HG02610 (cell line): ENCODE results near the gene WDR72.
"Not testable (repeated sequence)": the region's sequence is repeated elsewhere in the genome, so short reads cannot be mapped to it uniquely, and the experiment has no call there.

Source experiments
- ATAC-seq: cut with Tn5 transposase; IDR thresholded peaks from one replicate; pipeline ENCODE4 v1.9.1; 2021; ENCODE audit warnings: mild to moderate bottlenecking, moderate library complexity; ENCODE audit not compliant: unreplicated experiment

Gene WDR72

GRCh38 chr15:53540626-53541300, 218.7 kb downstream of the WDR72 start:
- not testable (repeated sequence) for ATAC-seq

DNA sequence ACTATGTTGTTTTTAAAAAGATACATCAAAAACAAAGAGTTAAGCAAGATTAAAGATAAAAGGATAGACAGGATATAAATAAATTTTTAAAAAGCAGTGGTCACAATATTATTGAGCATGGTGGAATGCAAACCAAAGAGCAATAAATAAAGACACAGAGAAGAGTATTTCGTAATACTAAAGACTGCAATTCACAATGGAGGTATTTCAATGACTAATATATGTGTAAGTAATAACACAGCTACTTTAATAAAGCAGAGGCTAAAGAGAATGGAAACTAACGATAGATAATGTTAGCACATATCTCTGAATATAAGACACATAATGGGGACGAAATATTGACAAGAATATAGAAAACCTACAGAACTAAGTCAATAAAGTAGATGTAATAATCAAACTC, 219.6 kb downstream of the WDR72 start:
- ATAC-seq = no peak

GRCh38 chr15:53536479-53537120, 222.9 kb downstream of the WDR72 start:
- no peak for ATAC-seq

DNA sequence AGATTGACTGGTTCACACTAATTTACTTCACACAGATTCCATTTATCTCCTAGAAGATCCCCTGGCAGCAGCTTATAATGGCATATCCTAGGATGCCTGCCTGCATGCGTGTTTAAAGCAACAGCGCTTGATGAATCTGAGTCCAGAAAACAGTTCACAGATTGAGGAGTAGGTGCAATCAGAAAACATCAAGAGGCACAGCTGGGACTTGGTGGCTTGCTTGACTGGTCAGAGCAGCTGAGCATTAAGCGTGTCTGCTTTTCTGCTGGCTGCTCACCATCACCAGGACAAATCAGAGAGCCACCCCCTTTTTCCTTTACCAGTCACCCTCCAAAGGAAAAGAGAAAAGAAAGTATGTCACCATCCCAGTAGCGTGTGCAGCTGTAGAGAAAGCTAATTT, 223.6 kb downstream of the WDR72 start:
- ATAC-seq = no peak

GRCh38 chr15:53534105-53534839, 225.2 kb downstream of the WDR72 start:
- ATAC-seq = no peak

- ATAC-seq = no peak
Observed at GRCh38 chr15:53530761-53531160, 228.7 kb downstream of the WDR72 start.

GRCh38 chr15:53527996-53528395, 231.5 kb downstream of the WDR72 start:
- ATAC-seq = no peak

- ATAC-seq = no peak
Observed at GRCh38 chr15:53525894-53526293, 233.6 kb downstream of the WDR72 start.

- ATAC-seq = no peak
Observed at GRCh38 chr15:53522991-53523390, 236.5 kb downstream of the WDR72 start.

DNA sequence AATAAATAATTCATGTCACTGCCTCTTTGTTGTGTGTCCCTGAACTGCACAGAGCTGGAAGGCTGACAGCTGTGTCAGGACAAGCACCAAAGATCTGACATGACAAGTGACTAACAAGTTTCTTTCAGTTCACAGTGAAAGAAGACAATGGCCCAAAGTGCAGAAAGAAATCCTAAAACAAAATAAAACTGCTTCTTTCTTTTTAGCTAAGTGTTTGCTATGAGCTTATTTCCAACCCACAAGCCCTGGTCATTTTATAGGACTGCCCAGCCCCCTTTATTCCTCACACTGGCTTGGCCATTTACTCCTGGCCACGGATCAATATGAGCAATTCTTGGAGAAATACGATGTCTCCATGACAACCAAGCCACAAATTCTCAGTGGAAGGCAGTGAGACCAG, 238.5 kb downstream of the WDR72 start:
- no peak for ATAC-seq

- no peak for ATAC-seq
Observed at GRCh38 chr15:53513431-53513830, 246.0 kb downstream of the WDR72 start.

GRCh38 chr15:53512029-53512428, 247.4 kb downstream of the WDR72 start:
- ATAC-seq = no peak

DNA sequence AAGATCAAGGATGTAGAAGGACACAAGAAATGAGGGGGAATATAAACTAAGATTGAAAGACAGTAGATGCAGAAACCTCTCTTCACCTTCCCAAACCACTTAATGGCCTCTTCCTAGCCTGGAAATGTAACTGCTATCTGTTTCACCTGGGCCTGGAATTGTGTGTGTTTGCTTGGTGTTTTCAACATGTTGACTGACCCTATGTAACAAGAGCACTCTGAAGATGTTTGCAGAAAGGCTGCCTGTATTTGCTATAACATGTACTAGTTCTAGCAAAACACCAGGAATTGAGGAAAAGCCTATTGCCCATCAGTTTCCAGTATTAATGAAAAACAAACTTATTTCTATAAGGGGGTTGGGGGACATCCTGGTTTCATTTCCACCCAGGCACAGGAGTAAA, 248.3 kb downstream of the WDR72 start:
- ATAC-seq = no peak

GRCh38 chr15:53506370-53506769, 253.1 kb downstream of the WDR72 start:
- ATAC-seq = no peak

- ATAC-seq = no peak
Observed at GRCh38 chr15:53498996-53499395, 260.5 kb downstream of the WDR72 start.

DNA sequence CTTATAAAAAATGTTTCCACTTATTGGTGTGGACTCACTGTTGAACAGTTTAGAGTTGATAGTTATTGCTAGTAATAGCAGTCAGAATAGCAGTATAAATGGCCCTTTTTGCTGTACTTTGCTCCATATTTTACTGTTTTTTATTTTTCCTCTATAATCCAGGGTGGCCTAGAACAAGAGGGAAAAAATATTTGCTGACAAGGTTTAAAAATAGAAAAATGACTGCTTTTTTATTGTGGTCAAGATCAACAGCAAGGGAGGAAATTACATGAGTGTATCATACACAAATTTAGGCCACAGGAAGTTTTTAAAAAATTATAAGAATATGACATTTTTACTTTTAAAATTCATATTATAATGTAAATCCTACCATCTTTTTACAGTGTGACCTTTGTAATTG, 269.1 kb downstream of the WDR72 start:
- no peak for ATAC-seq

DNA sequence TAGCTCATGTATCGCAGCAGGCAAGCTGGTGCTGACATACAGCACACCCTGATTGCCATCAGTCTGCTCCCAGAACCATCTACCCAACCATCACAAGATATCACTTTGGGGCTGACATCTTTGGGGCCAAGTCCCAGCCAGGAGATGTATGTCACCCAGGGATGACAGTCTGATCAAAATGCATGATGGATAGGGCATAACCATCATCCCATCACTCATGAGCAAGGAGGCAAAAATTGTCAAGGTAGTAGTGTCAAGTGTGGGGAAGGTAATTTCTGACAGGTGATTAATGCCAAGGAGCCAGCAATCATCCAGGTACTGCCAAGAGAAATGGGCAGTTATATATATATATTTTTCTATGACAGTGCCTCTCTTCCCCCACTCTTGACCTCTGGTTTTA, 277.4 kb downstream of the WDR72 start:
- no peak for ATAC-seq

GRCh38 chr15:53477981-53478766, 281.3 kb downstream of the WDR72 start:
- ATAC-seq = no peak

- no peak for ATAC-seq
Observed at GRCh38 chr15:53473886-53474285, 285.6 kb downstream of the WDR72 start.

GRCh38 chr15:53473435-53473834, 286.0 kb downstream of the WDR72 start:
- ATAC-seq = no peak

GRCh38 chr15:53472883-53473282, 286.6 kb downstream of the WDR72 start:
- no peak for ATAC-seq
